SK-N-MC (cell line): ENCODE measurements around the gene NVL.

Experiments
- EZH2 ChIP-seq: fragments of 200-600 bp; sonication (generic); IDR thresholded peaks from one replicate; pipeline ENCODE4 v1.6.1; 2017; ENCODE audit warnings: antibody characterized with exemption
- FOXP2 ChIP-seq: optimal IDR thresholded peaks from 2 replicates; pipeline ENCODE3; 2011; ENCODE audit warnings: mild to moderate bottlenecking, moderate library complexity; ENCODE audit not compliant: insufficient read depth; ENCODE audit errors: extremely low read length, control extremely low read depth
- POLR2AphosphoS5 ChIP-seq: IDR thresholded peaks from 2 replicates; pipeline ENCODE4 v1.6.1; 2012; ENCODE audit warnings: mild to moderate bottlenecking, low read depth, low read length, borderline replicate concordance

- TF ChIP-seq EZH2 = no peak
- TF ChIP-seq POLR2AphosphoS5 = no peak
- TF ChIP-seq FOXP2 = no peak
Observed at GRCh38 chr1:224357626-224358124, 27.7 kb upstream of the NVL start.
